Measurements from ENCODE around the gene CACNA2D2.

- no peak for TF ChIP-seq CTCF (conservative IDR thresholded peaks at IDR 0.05)
- TF ChIP-seq ZFX (IDR thresholded peaks at IDR 0.05), result no peak
Observed at GRCh38 chr3:50536471-50537180, 33.2 kb upstream of the CACNA2D2 start.
